Sigmoid colon (tissue), 7 donors: ENCODE data around the gene CHRDL1. TPM values are rescaled to one million over a fixed set of nuclear protein-coding genes. Genes with fewer than 3 reads are reported as not detected.

ENCODE experiments used
- DNase-seq: peaks from one replicate; pipeline ENCODE4 v3.0.0-alpha.2; 2019
- H3K27ac ChIP-seq, 4 donors: fragments of 200-600 bp; sonication (generic); one replicate each; pipeline ENCODE4 v1.5.1; 2016 to 2019; ENCODE audit warnings: mild to moderate bottlenecking in 1 of 4
- H3K27me3 ChIP-seq, 3 donors: fragments of 200-600 bp; sonication (generic); one replicate each; pipeline ENCODE4 v1.5.1; 2019; ENCODE audit warnings: mild to moderate bottlenecking in 1 of 3
- H3K36me3 ChIP-seq, 4 donors: fragments of 200-600 bp; sonication (generic); one replicate each; pipeline ENCODE4 v1.5.1; 2016 to 2019
- H3K4me1 ChIP-seq, 4 donors: fragments of 200-600 bp; sonication (generic); one replicate each; pipeline ENCODE4 v1.5.1; 2017 to 2019
- H3K4me3 ChIP-seq, 4 donors: fragments of 200-600 bp; sonication (generic); one replicate each; pipeline ENCODE4 v1.5.1; 2017 to 2019; ENCODE audit warnings: mild to moderate bottlenecking in 2 of 4, moderate library complexity in 1 of 4
- H3K9me3 ChIP-seq, 4 donors: fragments of 200-600 bp in 3 of 4; sonication (generic) in 3 of 4; one replicate each; pipeline versions ENCODE4 v1.5.1 to v1.6.1; 2013 to 2019
- CTCF ChIP-seq, 4 experiments: fragments of 450-650 bp in 3 of 4; fragments of 200-600 bp in 1 of 4; IDR thresholded peaks; one replicate each; pipeline ENCODE4 v1.5.1; 2016 to 2019; ENCODE audit warnings: antibody characterized with exemption in 4 of 4, mild to moderate bottlenecking in 3 of 4, moderate library complexity in 2 of 4
- EP300 ChIP-seq, 4 donors: sonication (generic); formaldehyde crosslinking; IDR thresholded peaks; one replicate each; pipeline ENCODE4 v1.6.1; 2017; ENCODE audit warnings: antibody characterized with exemption in 4 of 4
- POLR2A ChIP-seq, 2 donors: fragments of 450-650 bp; IDR thresholded peaks; one replicate each; pipeline ENCODE4 v1.6.1; 2016; ENCODE audit warnings: antibody characterized with exemption in 2 of 2, mild to moderate bottlenecking in 2 of 2, moderate library complexity in 2 of 2
- POLR2AphosphoS5 ChIP-seq, 4 donors: sonication (generic); formaldehyde crosslinking; IDR thresholded peaks; one replicate each; pipeline ENCODE4 v1.6.1; 2017; ENCODE audit warnings: antibody characterized with exemption in 4 of 4
- WGBS, 2 donors: extraction: QIAGEN DNeasy Blood & Tissue Kit; methylation state at CpG; one replicate each; pipeline ENCODE4 v1.1.7; 2013; 5-methylcytosine and 5-hydroxymethylcytosine counted together
- intact Hi-C: fragments of 100-400 bp; cut with DNase I; formaldehyde crosslinking; loops from one replicate; pipeline ENCODE4 v1.15.1; 2023
- polyA plus RNA-seq, 3 donors: library from polyadenylated mRNA; stranded (reverse); fragments of 200-250 nt; gene quantifications; one replicate each; pipeline ENCODE4 v1.2.3, GENCODE V29; 2013
- total RNA-seq, 4 donors: library from RNA; depleted of rRNA; stranded (reverse); fragments of >200 nt; gene quantifications; one replicate each; pipeline ENCODE4 v1.1.0, GENCODE V29; 2016
- donor health status: healthy with polysubstance abuse.
- donor health status: Bipolar disorder and iron deficiency.
- donor health status: healthy.

CHRDL1 gene
- total and polyA plus RNA-seq, 7 donors: 3.9 to 365 (median 113) TPM

- no peaks in the 10 kb centered on the region for H3K9me3 ChIP-seq
- DNase-seq: no peak
- H3K4me1 ChIP-seq: peaks cover 0 to 30% (median 10%) of the 10 kb centered on the region in 4 donors
- WGBS, 2 donors: 52 to 54% methylated on average over 5 of the region's 5 CpGs
- intact Hi-C loops: no loop called here
- TF ChIP-seq POLR2A (IDR thresholded peaks at IDR 0.05): no peak
- H3K27me3 ChIP-seq: no peaks in the 10 kb centered on the region
- peak overlapping the region; percentile 53 to 61 (median 58) for H3K27ac ChIP-seq
- H3K4me3 ChIP-seq: no peak overlapping the region
- no peaks in the 10 kb centered on the region for H3K36me3 ChIP-seq
Measured at GRCh38 chrX:110743679-110744340, 51.8 kb downstream of the CHRDL1 start.

GRCh38 chrX:110741213-110741796 lies 54.3 kb downstream of the CHRDL1 start:
- H3K36me3 ChIP-seq: no peaks in the 10 kb centered on the region
- intact Hi-C loops: no loop called here
- WGBS, 2 donors: 64 to 82% methylated on average over 1 of the region's 1 CpG
- H3K27ac ChIP-seq: peak overlapping the region in 3 of 4 donors; percentile 47 to 55 (median 53)
- H3K27me3 ChIP-seq: no peaks in the 10 kb centered on the region
- no peak overlapping the region for H3K4me3 ChIP-seq
- H3K4me1 ChIP-seq: peaks cover 0 to 22% (median 10%) of the 10 kb centered on the region in 4 donors
- TF ChIP-seq POLR2A (IDR thresholded peaks at IDR 0.05): no peak
- no peak for TF ChIP-seq CTCF (IDR thresholded peaks at IDR 0.05)
- no peak for TF ChIP-seq EP300 (IDR thresholded peaks at IDR 0.05)
- no peak for TF ChIP-seq POLR2AphosphoS5 (IDR thresholded peaks at IDR 0.05)
- no peaks in the 10 kb centered on the region for H3K9me3 ChIP-seq
- no peak for DNase-seq

GRCh38 chrX:110734894-110735541 lies 60.6 kb downstream of the CHRDL1 start:
- H3K27ac ChIP-seq: peak overlapping the region in 1 of 4 donors; percentile 43
- peaks cover 0 to 10% (median 2%) of the 10 kb centered on the region in 4 donors for H3K4me1 ChIP-seq
- H3K27me3 ChIP-seq: no peaks in the 10 kb centered on the region
- TF ChIP-seq POLR2A (IDR thresholded peaks at IDR 0.05) (no peak), CTCF (IDR thresholded peaks at IDR 0.05) (no peak), POLR2AphosphoS5 (IDR thresholded peaks at IDR 0.05) (no peak), EP300 (IDR thresholded peaks at IDR 0.05) (no peak)
- no peak for DNase-seq
- no peaks in the 10 kb centered on the region for H3K9me3 ChIP-seq
- WGBS, 2 donors: 83 to 85% methylated on average over 3 of the region's 3 CpGs
- intact Hi-C loops: no loop called here
- no peaks in the 10 kb centered on the region for H3K36me3 ChIP-seq
- no peak overlapping the region for H3K4me3 ChIP-seq

- WGBS, 2 donors: 57 to 84% methylated on average over 1 of the region's 1 CpG
- intact Hi-C loops: no loop called here
- Histone ChIP-seq H3K4me3 (no peak overlapping the region), H3K36me3 (no peaks in the 10 kb centered on the region), H3K27me3 (no peaks in the 10 kb centered on the region), H3K27ac (no peak overlapping the region), H3K9me3 (no peaks in the 10 kb centered on the region), H3K4me1 (peaks cover 0 to 10% (median 2%) of the 10 kb centered on the region in 4 donors)
- TF ChIP-seq EP300 (IDR thresholded peaks at IDR 0.05): no peak
- DNase-seq: no peak
Measured at GRCh38 chrX:110734271-110734670, 61.3 kb downstream of the CHRDL1 start.

GRCh38 chrX:110733166-110733565 lies 62.5 kb downstream of the CHRDL1 start:
- peaks cover 0 to 10% (median 2%) of the 10 kb centered on the region in 4 donors for H3K4me1 ChIP-seq
- TF ChIP-seq EP300 (IDR thresholded peaks at IDR 0.05) (no peak), POLR2AphosphoS5 (IDR thresholded peaks at IDR 0.05) (no peak), POLR2A (IDR thresholded peaks at IDR 0.05) (no peak), CTCF (IDR thresholded peaks at IDR 0.05) (no peak)
- DNase-seq: no peak
- intact Hi-C loops: no loop called here
- no peaks in the 10 kb centered on the region for H3K27me3 ChIP-seq
- 86 to 95% methylated on average over 2 of the region's 2 CpGs for WGBS, 2 donors
- no peak overlapping the region for H3K27ac ChIP-seq
- no peaks in the 10 kb centered on the region for H3K36me3 ChIP-seq
- H3K4me3 ChIP-seq: no peak overlapping the region
- H3K9me3 ChIP-seq: no peaks in the 10 kb centered on the region
